Liver (tissue), 9 donors: ENCODE results near the gene PERCC1. TPM values are rescaled to one million over a fixed set of nuclear protein-coding genes. Genes with fewer than 3 reads are reported as not detected.

Source experiments
- DNase-seq: peaks from one replicate; pipeline ENCODE4 v3.0.0-alpha.2; 2017; ENCODE audit warnings: low spot score
- H3K27ac ChIP-seq, 2 donors: one replicate each; pipeline ENCODE4 v1.7.0; 2013; ENCODE audit warnings: inconsistent platforms in 2 of 2, low read length in 2 of 2, control low read depth in 1 of 2, low read depth in 1 of 2, mild to moderate bottlenecking in 1 of 2
- H3K27me3 ChIP-seq, 4 donors: one replicate each; pipeline versions ENCODE4 v1.6.1 to v1.7.0; 2013; ENCODE audit warnings: low read length in 3 of 4, inconsistent platforms in 1 of 4, mild to moderate bottlenecking in 1 of 4, moderate library complexity in 1 of 4; ENCODE audit not compliant: control insufficient read depth in 4 of 4, insufficient read depth in 4 of 4
- H3K36me3 ChIP-seq, 4 donors: one replicate each; pipeline versions ENCODE4 v1.6.1 to v1.7.0; 2013; ENCODE audit warnings: low read length in 3 of 4, mild to moderate bottlenecking in 3 of 4, low read depth in 1 of 4, moderate library complexity in 1 of 4; ENCODE audit not compliant: control insufficient read depth in 4 of 4, insufficient read depth in 3 of 4
- H3K4me1 ChIP-seq, 4 donors: one replicate each; pipeline versions ENCODE4 v1.6.1 to v1.7.0; 2013; ENCODE audit warnings: low read length in 3 of 4, mild to moderate bottlenecking in 3 of 4, moderate library complexity in 1 of 4; ENCODE audit not compliant: control insufficient read depth in 4 of 4, insufficient read depth in 4 of 4
- H3K4me3 ChIP-seq, 3 donors: one replicate each; pipeline versions ENCODE4 v1.6.1 to v1.7.0; 2013; ENCODE audit warnings: low read length in 3 of 3, control low read depth in 1 of 3, low read depth in 1 of 3, mild to moderate bottlenecking in 1 of 3
- H3K9ac ChIP-seq, 2 donors: one replicate each; pipeline ENCODE4 v1.7.0; 2013; ENCODE audit warnings: low read length in 2 of 2, mild to moderate bottlenecking in 2 of 2, moderate library complexity in 2 of 2, control low read depth in 1 of 2, low read depth in 1 of 2
- H3K9me3 ChIP-seq, 4 donors: one replicate each; pipeline versions ENCODE4 v1.6.1 to v1.7.0; 2013; ENCODE audit warnings: low read length in 3 of 4; ENCODE audit not compliant: control insufficient read depth in 4 of 4
- ATF3 ChIP-seq: IDR thresholded peaks from 2 replicates; pipeline ENCODE4 v1.6.1; 2016; ENCODE audit warnings: antibody characterized with exemption
- CTCF ChIP-seq: fragments of 150-350 bp; IDR thresholded peaks from 2 replicates; pipeline ENCODE4 v1.5.1; 2017; ENCODE audit warnings: improper control_type of control experiment, low read depth, low read length; ENCODE audit not compliant: missing input control
- EGR1 ChIP-seq, 2 donors: IDR thresholded peaks; 2 replicates each; pipeline ENCODE4 v1.6.1; 2016 to 2018; ENCODE audit warnings: antibody characterized with exemption in 2 of 2, low read depth in 2 of 2
- FOXA1 ChIP-seq: IDR thresholded peaks from 2 replicates; pipeline ENCODE4 v1.6.1; 2016; ENCODE audit warnings: antibody characterized with exemption
- FOXA2 ChIP-seq: IDR thresholded peaks from 2 replicates; pipeline ENCODE4 v1.6.1; 2016; ENCODE audit warnings: antibody characterized with exemption
- GABPA ChIP-seq, 2 donors: IDR thresholded peaks in 1 of 2; conservative IDR thresholded peaks in 1 of 2; 2 replicates each; pipeline ENCODE4 v1.6.1; 2016; ENCODE audit warnings: antibody characterized with exemption in 2 of 2, mild to moderate bottlenecking in 1 of 2, moderate library complexity in 1 of 2
- HNF4A ChIP-seq, 2 donors: conservative IDR thresholded peaks; 2 replicates each; pipeline ENCODE4 v1.6.1; 2016; ENCODE audit warnings: antibody characterized with exemption in 2 of 2, mild to moderate bottlenecking in 2 of 2
- HNF4G ChIP-seq: IDR thresholded peaks from 2 replicates; pipeline ENCODE4 v1.6.1; 2016; ENCODE audit warnings: antibody characterized with exemption
- JUND ChIP-seq, 2 donors: IDR thresholded peaks; 2 replicates each; pipeline ENCODE4 v1.6.1; 2016; ENCODE audit warnings: antibody characterized with exemption in 2 of 2
- MAX ChIP-seq: IDR thresholded peaks from 2 replicates; pipeline ENCODE4 v1.6.1; 2016; ENCODE audit warnings: antibody characterized with exemption
- NR2F2 ChIP-seq: IDR thresholded peaks from 2 replicates; pipeline ENCODE4 v1.6.1; 2016; ENCODE audit warnings: antibody characterized with exemption
- RAD21 ChIP-seq, 2 donors: IDR thresholded peaks; 2 replicates each; pipeline ENCODE4 v1.6.1; 2016; ENCODE audit warnings: antibody characterized with exemption in 2 of 2, mild to moderate bottlenecking in 2 of 2
- REST ChIP-seq: IDR thresholded peaks from 2 replicates; pipeline ENCODE4 v1.6.1; 2016; ENCODE audit warnings: antibody characterized with exemption, mild to moderate bottlenecking
- RXRA ChIP-seq, 2 donors: IDR thresholded peaks; 2 replicates each; pipeline ENCODE4 v1.6.1; 2017 to 2018; ENCODE audit warnings: antibody characterized with exemption in 2 of 2, mild to moderate bottlenecking in 1 of 2
- SP1 ChIP-seq: IDR thresholded peaks from 2 replicates; pipeline ENCODE4 v1.6.1; 2018; ENCODE audit warnings: antibody characterized with exemption, mild to moderate bottlenecking
- TAF1 ChIP-seq: conservative IDR thresholded peaks from 2 replicates; pipeline ENCODE4 v1.6.1; 2016; ENCODE audit warnings: antibody characterized with exemption, mild to moderate bottlenecking
- YY1 ChIP-seq: IDR thresholded peaks from 2 replicates; pipeline ENCODE4 v1.6.1; 2016; ENCODE audit warnings: antibody characterized with exemption, mild to moderate bottlenecking
- ZBTB33 ChIP-seq: IDR thresholded peaks from 2 replicates; pipeline ENCODE4 v1.6.1; 2016; ENCODE audit warnings: antibody characterized with exemption
- WGBS: extraction: QIAGEN DNeasy Blood & Tissue Kit; methylation state at CpG from one replicate; pipeline ENCODE4 v1.1.7; 2013; 5-methylcytosine and 5-hydroxymethylcytosine counted together
- polyA plus RNA-seq, 2 donors: library from polyadenylated mRNA; stranded (reverse) in 1 of 2; unstranded in 1 of 2; fragments of 200-250 nt in 1 of 2; fragments of >200 nt in 1 of 2; fragmentation: Nextera tagmentation in 1 of 2; extraction: Ambion mirVana in 1 of 2; gene quantifications; one replicate each; pipeline versions ENCODE4 v1.2.1 to v1.2.3, GENCODE V29; 2013 to 2015
- total RNA-seq, 2 donors: library from RNA; depleted of rRNA; stranded (reverse); fragments of >200 nt; gene quantifications; one replicate each; pipeline ENCODE4 v1.2.3, GENCODE V29; 2014
- donor health status: healthy.
- donor health status: healthy.
- donor health status: healthy.
- donor health status: healthy.
- donor health status: healthy.

Gene PERCC1
- total and polyA plus RNA-seq, 4 donors: 0.50 to 4.7 TPM; not detected in 2

GRCh38 chr16:1403733-1404132 is 27.1 kb upstream of the PERCC1 start:
- Histone ChIP-seq H3K27ac (no peak overlapping the region), H3K9me3 (no peaks in the 10 kb centered on the region), H3K36me3 (peaks cover 3 to 43% (median 12%) of the 10 kb centered on the region in 4 donors), H3K27me3 (no peaks in the 10 kb centered on the region), H3K4me3 (no peak overlapping the region), H3K9ac (no peak overlapping the region), H3K4me1 (peaks cover 5 to 12% (median 7%) of the 10 kb centered on the region in 4 donors)
- no peak for DNase-seq
- WGBS: 97% methylated on average over 14 of the region's 14 CpGs
- no peak for TF ChIP-seq REST
- TF ChIP-seq NR2F2: no peak
- TF ChIP-seq MAX: no peak
- no peak for TF ChIP-seq YY1
- TF ChIP-seq FOXA2: no peak

- Histone ChIP-seq H3K27ac (no peak overlapping the region), H3K9ac (no peak overlapping the region), H3K27me3 (no peaks in the 10 kb centered on the region), H3K4me1 (peaks cover 5 to 12% (median 7%) of the 10 kb centered on the region in 4 donors), H3K4me3 (peak overlapping the region in 1 of 3 donors; percentile 9), H3K36me3 (peaks cover 0 to 25% (median 11%) of the 10 kb centered on the region in 4 donors), H3K9me3 (no peaks in the 10 kb centered on the region)
- 42% methylated on average over 11 of the region's 11 CpGs for WGBS
- no peak for DNase-seq
- TF ChIP-seq CTCF (no peak), GABPA (IDR thresholded peaks at IDR 0.05 in 1 of 2, conservative IDR thresholded peaks at IDR 0.05 in 1 of 2) (no peak), RXRA (IDR thresholded peaks at IDR 0.05) (no peak), EGR1 (IDR thresholded peaks at IDR 0.05; ENCODE audit: low read depth in 2 of 2) (no peak), TAF1 (no peak), MAX (no peak), SP1 (no peak), NR2F2 (no peak), REST (no peak), HNF4A (conservative IDR thresholded peaks at IDR 0.05) (no peak), ZBTB33 (no peak), JUND (IDR thresholded peaks at IDR 0.05) (no peak), FOXA2 (no peak), FOXA1 (no peak), ATF3 (no peak), HNF4G (no peak), YY1 (no peak), RAD21 (IDR thresholded peaks at IDR 0.05) (no peak)
Observed at GRCh38 chr16:1407753-1408152, 23.1 kb upstream of the PERCC1 start.
